Osteoblast (primary cell): ENCODE results near the gene SIPA1L3. TPM values are rescaled to one million over a fixed set of nuclear protein-coding genes. Genes with fewer than 3 reads are reported as not detected.

ENCODE experiments used
- DNase-seq: peaks from one replicate; pipeline ENCODE4 v3.0.0; 2011; ENCODE audit warnings: low spot score, mixed read lengths; ENCODE audit not compliant: insufficient read length; ENCODE audit errors: missing footprints
- H2AFZ ChIP-seq: 2 replicates; pipeline ENCODE4 v1.6.0; 2011; ENCODE audit warnings: mild to moderate bottlenecking, low read length
- H3K27ac ChIP-seq: 2 replicates; pipeline ENCODE4 v1.5.1; 2011; ENCODE audit warnings: mild to moderate bottlenecking, low read depth, low read length, moderate library complexity
- H3K27me3 ChIP-seq: 2 replicates; pipeline ENCODE4 v1.6.0; 2012; ENCODE audit warnings: mild to moderate bottlenecking, control low read depth, inconsistent platforms, low read length, moderate library complexity; ENCODE audit not compliant: insufficient read depth
- H3K36me3 ChIP-seq: 2 replicates; pipeline ENCODE4 v1.5.1; 2011; ENCODE audit warnings: mild to moderate bottlenecking, low read length, control low read depth, moderate library complexity; ENCODE audit not compliant: insufficient read depth
- H3K4me1 ChIP-seq: 2 replicates; pipeline ENCODE4 v1.5.1; 2011; ENCODE audit warnings: mild to moderate bottlenecking, low read length, control low read depth, moderate library complexity; ENCODE audit not compliant: insufficient read depth
- H3K4me2 ChIP-seq: 2 replicates; pipeline ENCODE4 v1.6.0; 2011; ENCODE audit warnings: mild to moderate bottlenecking, low read length; ENCODE audit not compliant: insufficient read depth
- H3K4me3 ChIP-seq: fragments of 200-600 bp; sonication (generic); 3 replicates; pipeline ENCODE4 v1.5.1; 2012; ENCODE audit warnings: mild to moderate bottlenecking, low read length, inconsistent platforms; ENCODE audit not compliant: insufficient read depth
- H3K79me2 ChIP-seq: 2 replicates; pipeline ENCODE4 v1.6.0; 2012; ENCODE audit warnings: mild to moderate bottlenecking, low read length, control low read depth, inconsistent platforms; ENCODE audit not compliant: insufficient read depth
- H3K9me3 ChIP-seq: 2 replicates; pipeline ENCODE4 v1.5.1; 2011; ENCODE audit warnings: low read depth, low read length, control low read depth
- H4K20me1 ChIP-seq: 2 replicates; pipeline ENCODE4 v1.6.0; 2012; ENCODE audit warnings: mild to moderate bottlenecking, low read length, control low read depth; ENCODE audit not compliant: insufficient read depth
- CTCF ChIP-seq: IDR thresholded peaks from 2 replicates; pipeline ENCODE4 v1.5.1; 2011; ENCODE audit warnings: mild to moderate bottlenecking, low read depth, low read length, moderate library complexity; ENCODE audit errors: extremely low read depth
- total RNA-seq: library from RNA; depleted of rRNA; stranded (reverse); fragments of >200 nt; gene quantifications from 2 replicates; pipeline ENCODE4 v1.2.3, GENCODE V29; 2012

The SIPA1L3 gene
- total RNA-seq, 1 donor = 17.4 TPM

- TF ChIP-seq CTCF = no peak
- H3K4me1 ChIP-seq = peaks cover 22% of the 10 kb centered on the region
- peaks cover 93% of the 10 kb centered on the region for H3K79me2 ChIP-seq
- no peak for DNase-seq
- peaks cover 7% of the 10 kb centered on the region for H3K36me3 ChIP-seq
- H2AFZ ChIP-seq = no peak overlapping the region
- peaks cover 40% of the 10 kb centered on the region for H4K20me1 ChIP-seq
- no peaks in the 10 kb centered on the region for H3K9me3 ChIP-seq
- H3K4me2 ChIP-seq = no peak overlapping the region
- H3K27ac ChIP-seq = no peak overlapping the region
- no peak overlapping the region for H3K4me3 ChIP-seq
- no peaks in the 10 kb centered on the region for H3K27me3 ChIP-seq
These were observed 22.4 kb downstream of the SIPA1L3 start for GRCh38 chr19:37929355-37929923.

GRCh38 chr19:37930416-37930815 lies 23.4 kb downstream of the SIPA1L3 start:
- Histone ChIP-seq H2AFZ (no peak overlapping the region), H3K4me1 (peaks cover 22% of the 10 kb centered on the region), H3K27me3 (no peaks in the 10 kb centered on the region), H4K20me1 (peaks cover 33% of the 10 kb centered on the region), H3K36me3 (peaks cover 16% of the 10 kb centered on the region), H3K27ac (no peak overlapping the region), H3K4me3 (no peak overlapping the region), H3K9me3 (peaks cover under 1% of the 10 kb centered on the region), H3K4me2 (no peak overlapping the region), H3K79me2 (peaks cover 94% of the 10 kb centered on the region)
- TF ChIP-seq CTCF = no peak
- DNase-seq = no peak

- Histone ChIP-seq H3K4me3 (peak overlapping the region; percentile 37), H3K27ac (peak overlapping the region; percentile 64), H3K9me3 (peaks cover 5% of the 10 kb centered on the region), H4K20me1 (peaks cover 30% of the 10 kb centered on the region), H3K27me3 (no peaks in the 10 kb centered on the region), H3K79me2 (peaks cover 94% of the 10 kb centered on the region), H3K36me3 (peaks cover 28% of the 10 kb centered on the region), H3K4me1 (peaks cover 22% of the 10 kb centered on the region), H2AFZ (peak overlapping the region; percentile 35), H3K4me2 (peak overlapping the region; percentile 68)
- DNase-seq = peak; percentile 92
- TF ChIP-seq CTCF = no peak
These were observed 25.1 kb downstream of the SIPA1L3 start for GRCh38 chr19:37931881-37932655.
